ENCODE results near the gene HSD17B1. TPM values are rescaled to one million over a fixed set of nuclear protein-coding genes. Genes with fewer than 3 reads are reported as not detected.

Gene HSD17B1
- total and polyA plus RNA-seq, 2 of the 13 experiments (the other 11 are each of a cell fraction or from before 2014, with no cell fraction given), result 0.54 to 0.93 TPM

DNA sequence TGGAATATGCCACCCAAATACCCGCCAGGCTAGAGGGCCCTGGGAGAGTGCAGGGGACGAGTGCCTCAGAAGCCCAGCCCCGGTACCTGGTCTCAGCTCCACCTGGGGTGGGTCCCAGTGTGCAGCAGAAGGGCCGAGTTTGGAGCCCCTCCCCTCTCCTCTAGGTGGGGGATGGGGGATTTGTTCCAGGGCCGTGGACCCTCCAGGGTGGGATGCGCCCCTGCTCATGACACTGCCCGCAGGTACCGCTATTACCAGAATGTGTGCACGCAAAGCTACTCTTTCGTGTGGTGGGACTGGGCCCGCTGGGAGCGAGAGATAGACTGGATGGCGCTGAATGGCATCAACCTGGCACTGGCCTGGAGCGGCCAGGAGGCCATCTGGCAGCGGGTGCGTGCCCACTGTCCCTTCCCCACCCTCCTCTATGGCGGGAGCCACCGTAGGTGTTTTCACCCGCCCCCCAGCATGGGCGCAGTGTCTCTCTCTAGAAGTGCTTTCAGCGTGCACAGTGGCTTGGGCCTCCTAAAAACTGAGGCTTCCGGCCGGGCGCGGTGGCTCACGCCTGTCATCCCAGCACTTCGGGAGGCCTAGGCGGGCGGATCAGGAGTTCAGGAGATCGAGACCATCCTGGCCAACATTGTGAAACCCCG, 15.4 kb upstream of the HSD17B1 start (continued):
- TF ChIP-seq MXI1 (IDR thresholded peaks at IDR 0.05; ENCODE audit: borderline replicate concordance, low read depth, low read length) (no peak), NCOR1 (IDR thresholded peaks at IDR 0.05; ENCODE audit: borderline replicate concordance, low read length) (no peak), KLF9 (CRISPR knock-in tag; IDR thresholded peaks at IDR 0.05; ENCODE audit: low read depth) (no peak), ISL2 (CRISPR knock-in tag; IDR thresholded peaks at IDR 0.05) (no peak), AFF4 (CRISPR knock-in tag; IDR thresholded peaks at IDR 0.05) (no peak), CCAR2 (optimal IDR thresholded peaks at IDR 0.05; ENCODE audit: low read depth, low read length) (no peak), TBP (CRISPR knock-in tag; IDR thresholded peaks at IDR 0.05) (no peak), ZNF232 (CRISPR knock-in tag; IDR thresholded peaks at IDR 0.05; ENCODE audit: borderline replicate concordance) (no peak)
- TF ChIP-seq, protein P1, sequence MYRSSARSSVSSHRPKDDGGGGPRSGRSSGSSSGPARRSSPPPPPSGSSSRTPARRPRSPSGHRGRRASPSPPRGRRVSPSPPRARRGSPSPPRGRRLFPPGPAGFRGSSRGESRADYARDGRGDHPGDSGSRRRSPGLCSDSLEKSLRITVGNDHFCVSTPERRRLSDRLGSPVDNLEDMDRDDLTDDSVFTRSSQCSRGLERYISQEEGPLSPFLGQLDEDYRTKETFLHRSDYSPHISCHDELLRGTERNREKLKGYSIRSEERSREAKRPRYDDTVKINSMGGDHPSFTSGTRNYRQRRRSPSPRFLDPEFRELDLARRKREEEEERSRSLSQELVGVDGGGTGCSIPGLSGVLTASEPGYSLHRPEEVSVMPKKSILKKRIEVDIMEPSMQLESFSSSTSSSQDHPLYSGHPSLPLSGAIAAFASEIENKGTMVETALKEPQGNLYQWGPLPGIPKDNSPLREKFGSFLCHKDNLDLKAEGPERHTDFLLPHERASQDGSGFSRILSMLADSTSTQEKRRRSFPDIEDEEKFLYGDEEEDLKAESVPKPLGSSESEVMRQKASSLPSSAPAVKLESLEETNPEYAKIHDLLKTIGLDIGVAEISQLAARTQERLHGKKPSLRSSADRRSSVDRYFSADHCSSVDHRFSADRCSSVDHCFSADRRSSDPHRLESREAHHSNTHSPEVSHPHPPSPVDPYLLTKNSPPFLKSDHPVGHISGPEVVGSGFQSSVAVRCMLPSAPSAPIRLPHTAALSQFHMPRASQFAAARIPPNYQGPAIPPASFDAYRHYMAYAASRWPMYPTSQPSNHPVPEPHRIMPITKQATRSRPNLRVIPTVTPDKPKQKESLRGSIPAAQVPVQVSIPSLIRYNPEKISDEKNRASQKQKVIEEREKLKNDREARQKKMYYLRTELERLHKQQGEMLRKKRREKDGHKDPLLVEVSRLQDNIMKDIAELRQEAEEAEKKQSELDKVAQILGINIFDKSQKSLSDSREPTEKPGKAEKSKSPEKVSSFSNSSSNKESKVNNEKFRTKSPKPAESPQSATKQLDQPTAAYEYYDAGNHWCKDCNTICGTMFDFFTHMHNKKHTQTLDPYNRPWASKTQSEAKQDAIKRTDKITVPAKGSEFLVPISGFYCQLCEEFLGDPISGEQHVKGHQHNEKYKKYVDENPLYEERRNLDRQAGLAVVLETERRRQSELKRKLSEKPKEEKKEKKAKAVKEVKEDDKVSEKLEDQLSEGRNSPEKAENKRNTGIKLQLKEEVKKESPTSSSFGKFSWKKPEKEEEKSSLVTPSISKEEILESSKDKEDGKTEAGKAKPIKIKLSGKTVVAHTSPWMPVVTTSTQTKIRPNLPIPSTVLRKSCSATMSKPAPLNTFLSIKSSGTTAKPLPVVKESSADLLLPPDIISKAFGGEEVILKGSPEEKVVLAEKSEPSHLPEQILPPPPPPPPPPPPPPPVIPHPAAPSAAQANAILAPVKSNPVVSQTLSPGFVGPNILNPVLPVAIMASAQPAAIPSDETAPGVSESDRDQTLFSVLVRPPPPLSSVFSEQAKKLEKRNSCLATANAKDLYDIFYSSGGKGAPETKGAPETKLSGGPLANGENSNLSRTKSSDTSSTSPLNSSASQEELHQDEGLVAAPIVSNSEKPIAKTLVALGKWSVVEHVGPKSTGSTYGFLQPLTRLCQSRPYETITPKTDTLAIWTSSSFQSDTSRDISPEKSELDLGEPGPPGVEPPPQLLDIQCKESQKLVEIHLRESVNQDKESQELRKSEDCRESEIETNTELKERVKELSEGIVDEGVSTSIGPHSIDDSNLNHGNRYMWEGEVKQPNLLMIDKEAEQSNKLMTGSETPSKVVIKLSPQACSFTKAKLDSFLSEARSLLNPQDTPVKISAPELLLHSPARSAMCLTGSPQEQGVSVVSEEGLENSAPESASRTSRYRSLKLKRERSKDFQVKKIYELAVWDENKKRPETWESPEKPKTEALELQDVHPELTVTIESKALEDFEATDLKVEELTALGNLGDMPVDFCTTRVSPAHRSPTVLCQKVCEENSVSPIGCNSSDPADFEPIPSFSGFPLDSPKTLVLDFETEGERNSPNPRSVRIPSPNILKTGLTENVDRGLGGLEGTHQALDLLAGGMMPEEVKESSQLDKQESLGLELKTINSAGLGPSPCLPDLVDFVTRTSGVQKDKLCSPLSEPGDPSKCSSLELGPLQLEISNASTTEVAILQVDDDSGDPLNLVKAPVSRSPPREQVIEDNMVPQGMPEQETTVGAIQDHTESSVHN (CRISPR knock-in tag; IDR thresholded peaks at IDR 0.05), result no peak
- TF ChIP-seq, protein P2, sequence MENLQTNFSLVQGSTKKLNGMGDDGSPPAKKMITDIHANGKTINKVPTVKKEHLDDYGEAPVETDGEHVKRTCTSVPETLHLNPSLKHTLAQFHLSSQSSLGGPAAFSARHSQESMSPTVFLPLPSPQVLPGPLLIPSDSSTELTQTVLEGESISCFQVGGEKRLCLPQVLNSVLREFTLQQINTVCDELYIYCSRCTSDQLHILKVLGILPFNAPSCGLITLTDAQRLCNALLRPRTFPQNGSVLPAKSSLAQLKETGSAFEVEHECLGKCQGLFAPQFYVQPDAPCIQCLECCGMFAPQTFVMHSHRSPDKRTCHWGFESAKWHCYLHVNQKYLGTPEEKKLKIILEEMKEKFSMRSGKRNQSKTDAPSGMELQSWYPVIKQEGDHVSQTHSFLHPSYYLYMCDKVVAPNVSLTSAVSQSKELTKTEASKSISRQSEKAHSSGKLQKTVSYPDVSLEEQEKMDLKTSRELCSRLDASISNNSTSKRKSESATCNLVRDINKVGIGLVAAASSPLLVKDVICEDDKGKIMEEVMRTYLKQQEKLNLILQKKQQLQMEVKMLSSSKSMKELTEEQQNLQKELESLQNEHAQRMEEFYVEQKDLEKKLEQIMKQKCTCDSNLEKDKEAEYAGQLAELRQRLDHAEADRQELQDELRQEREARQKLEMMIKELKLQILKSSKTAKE (CRISPR knock-in tag; IDR thresholded peaks at IDR 0.05; ENCODE audit: borderline replicate concordance), result no peak
